SH-SY5Y (cell line): ENCODE measurements around the gene PVALEF.

Source experiments
- GATA2 ChIP-seq: IDR thresholded peaks from 2 replicates; pipeline ENCODE4 v1.6.1; 2011; ENCODE audit warnings: mild to moderate bottlenecking, low read depth, low read length
- GATA3 ChIP-seq: IDR thresholded peaks from 2 replicates; pipeline ENCODE4 v1.6.1; 2011; ENCODE audit warnings: low read depth, mild to moderate bottlenecking, low read length, moderate library complexity

The PVALEF gene

DNA sequence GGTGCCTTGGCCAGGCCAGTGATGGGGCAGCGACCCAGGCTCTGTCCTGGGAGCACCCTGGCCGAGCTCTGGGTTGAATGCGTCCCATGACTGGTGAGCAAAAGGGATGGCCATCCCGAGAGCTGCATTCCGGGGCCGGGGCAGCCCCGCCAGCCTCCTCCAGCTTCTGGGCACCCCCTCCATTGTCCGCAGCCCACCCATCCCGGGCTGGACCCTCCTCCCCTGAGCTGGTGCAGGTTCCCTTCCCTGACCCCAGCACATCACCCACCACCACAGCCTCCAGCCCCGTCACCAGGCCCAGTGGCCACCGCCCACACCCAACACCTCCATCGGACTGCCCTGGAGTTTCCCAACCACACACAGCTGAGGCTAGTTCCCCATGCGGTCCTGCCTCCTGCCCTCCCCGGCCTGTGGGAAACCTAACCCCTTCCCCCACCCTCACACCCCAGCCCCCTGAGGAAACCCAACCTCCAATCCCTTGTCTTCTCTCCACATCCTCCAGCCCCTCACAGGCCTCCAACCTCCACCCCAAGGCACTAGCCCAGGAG, 16.2 kb upstream of the PVALEF start:
- TF ChIP-seq GATA3 (no peak), GATA2 (no peak)

DNA sequence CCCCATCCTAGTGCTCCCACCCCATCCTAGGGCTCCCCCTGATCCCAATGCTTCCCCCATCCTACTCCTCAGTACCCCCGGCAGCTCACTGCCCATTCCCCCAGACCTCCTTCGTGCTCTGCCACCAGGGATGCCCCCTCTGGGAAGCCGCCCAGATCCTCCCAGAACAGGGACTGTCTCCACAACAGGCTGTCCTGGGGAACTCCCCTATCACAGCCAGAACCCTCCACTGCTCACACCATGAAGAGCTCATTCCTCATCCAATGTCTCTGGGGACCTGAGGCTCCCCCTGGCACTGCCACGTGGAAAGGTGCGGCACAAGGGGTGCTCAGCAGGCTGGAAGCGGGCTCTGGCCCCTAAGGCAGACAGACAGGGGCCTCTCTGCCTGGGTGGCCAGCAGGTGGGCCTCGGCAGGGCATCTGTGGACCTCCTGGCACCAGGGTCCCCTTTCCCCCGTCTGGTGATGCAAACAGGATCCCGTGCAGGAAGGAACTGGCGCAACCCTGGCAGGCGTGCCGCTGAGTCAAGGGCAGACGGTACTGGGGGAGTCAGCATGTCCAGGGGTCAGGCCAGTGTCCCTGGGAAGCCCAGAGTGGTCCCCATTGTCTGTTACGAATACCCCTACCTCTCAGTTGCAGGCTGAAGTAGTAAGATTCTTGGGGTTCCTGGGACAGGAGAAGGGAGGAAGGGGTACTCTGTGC, 14.8 kb upstream of the PVALEF start:
- TF ChIP-seq GATA2 (no peak), GATA3 (no peak)

DNA sequence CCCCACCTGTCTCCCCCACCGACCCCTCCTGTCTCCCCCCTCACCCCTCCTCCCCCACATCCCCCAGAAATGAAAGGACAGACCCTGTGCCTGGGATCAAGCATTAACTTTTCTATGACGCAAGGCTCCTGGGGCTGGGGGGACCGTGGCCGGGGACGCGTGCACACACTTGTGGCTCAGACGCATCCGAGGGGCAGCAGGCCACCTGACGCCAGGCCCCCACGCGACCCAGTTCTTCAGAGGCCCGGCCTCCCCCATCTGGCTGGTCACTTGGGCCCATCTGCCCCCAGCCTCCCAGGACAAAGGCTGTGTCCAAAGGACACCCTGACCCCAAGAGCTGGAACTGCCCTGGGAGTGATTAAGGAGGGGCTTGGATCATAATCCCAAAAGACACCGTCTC, 14.0 kb upstream of the PVALEF start:
- TF ChIP-seq GATA3 (no peak), GATA2 (no peak)

- TF ChIP-seq GATA2 (no peak), GATA3 (no peak)
Observed at GRCh38 chr17:81152288-81152828, 12.9 kb upstream of the PVALEF start.

- no peak for TF ChIP-seq GATA3
- no peak for TF ChIP-seq GATA2
Observed at GRCh38 chr17:81153340-81153803, 11.9 kb upstream of the PVALEF start.

GRCh38 chr17:81154961-81155360, 10.3 kb upstream of the PVALEF start:
- TF ChIP-seq GATA3 (no peak), GATA2 (no peak)

DNA sequence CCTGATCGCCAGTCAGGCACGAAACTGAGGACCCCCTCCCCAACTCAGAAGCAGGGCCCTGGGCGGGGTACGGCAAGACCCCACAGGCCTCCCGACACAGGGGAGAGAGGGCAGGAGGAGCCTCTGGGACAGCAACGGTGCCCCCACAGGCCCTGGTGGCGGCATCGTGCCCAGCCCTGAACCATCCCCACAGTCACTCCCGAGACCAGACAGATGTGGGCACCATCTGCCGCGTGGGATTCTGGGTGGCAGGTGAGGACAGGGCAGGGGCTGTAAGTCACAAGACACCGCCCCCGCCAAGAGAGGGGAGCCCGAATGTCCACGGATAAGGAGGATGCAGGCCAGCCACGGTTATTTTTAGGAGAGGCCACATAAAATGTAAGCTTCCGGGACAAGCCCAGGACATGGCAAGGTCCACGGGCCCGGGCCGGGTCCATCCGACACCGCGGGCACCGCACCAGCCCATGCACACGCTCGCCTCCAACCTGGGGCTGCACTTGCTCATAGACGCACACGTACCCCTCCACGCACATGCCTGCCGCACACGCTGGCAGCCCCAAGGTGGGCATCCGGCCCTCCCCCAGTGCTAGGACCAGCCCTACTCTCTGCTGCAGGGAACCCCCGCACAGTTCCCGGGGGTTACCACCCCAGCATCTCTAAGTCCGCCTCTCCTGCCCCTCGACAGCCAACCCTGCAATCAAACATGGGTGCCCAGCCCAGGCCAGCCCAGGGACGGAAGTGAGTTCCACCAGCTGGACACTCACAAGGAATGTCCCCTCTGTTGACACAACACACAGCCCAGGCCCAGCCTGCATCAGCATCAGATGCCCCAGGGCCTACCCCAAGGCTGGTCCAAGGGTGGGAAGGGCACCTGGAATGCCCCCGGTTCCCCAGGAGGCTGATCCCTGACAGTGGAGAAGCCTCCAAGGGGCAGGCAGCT, 8.2 kb upstream of the PVALEF start:
- TF ChIP-seq GATA3 (no peak), GATA2 (no peak)

- TF ChIP-seq GATA3 (no peak), GATA2 (no peak)
Observed at GRCh38 chr17:81157848-81158687, 7.2 kb upstream of the PVALEF start.

GRCh38 chr17:81158688-81159590, 6.4 kb upstream of the PVALEF start:
- TF ChIP-seq GATA3 = no peak
- no peak for TF ChIP-seq GATA2

DNA sequence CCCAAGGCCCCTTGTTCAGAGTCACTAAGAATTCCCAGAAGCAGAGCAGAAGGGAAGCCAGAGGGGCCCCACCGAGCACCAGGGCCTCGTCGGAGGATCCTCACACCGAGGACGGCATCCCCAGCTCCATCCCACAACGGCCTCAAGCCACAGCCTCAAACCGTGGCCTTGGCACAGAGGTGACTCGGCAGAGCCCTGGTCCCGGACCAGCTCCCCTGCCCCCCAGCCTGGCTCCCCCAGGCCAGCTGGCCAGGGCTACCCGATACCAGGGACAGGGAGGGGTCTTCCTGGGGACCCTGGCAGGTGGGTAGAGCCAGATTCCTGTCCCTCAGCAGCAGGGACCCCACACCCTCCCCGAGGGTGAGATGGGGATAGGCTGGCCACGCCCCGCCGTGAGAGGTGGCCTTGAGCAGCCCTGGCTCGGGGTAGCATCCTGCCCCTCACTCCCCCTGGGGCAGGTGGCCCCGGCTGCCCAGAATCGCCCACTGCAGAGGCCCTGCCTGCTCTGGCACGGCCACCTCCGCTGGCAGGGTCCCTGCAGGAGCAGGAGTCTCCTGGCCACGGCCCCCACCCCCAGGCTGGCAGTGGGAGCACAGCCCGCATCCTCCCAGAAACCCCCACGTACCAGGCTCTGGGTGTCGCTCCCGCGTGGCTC, 5.6 kb upstream of the PVALEF start:
- TF ChIP-seq GATA3 (no peak), GATA2 (no peak)

DNA sequence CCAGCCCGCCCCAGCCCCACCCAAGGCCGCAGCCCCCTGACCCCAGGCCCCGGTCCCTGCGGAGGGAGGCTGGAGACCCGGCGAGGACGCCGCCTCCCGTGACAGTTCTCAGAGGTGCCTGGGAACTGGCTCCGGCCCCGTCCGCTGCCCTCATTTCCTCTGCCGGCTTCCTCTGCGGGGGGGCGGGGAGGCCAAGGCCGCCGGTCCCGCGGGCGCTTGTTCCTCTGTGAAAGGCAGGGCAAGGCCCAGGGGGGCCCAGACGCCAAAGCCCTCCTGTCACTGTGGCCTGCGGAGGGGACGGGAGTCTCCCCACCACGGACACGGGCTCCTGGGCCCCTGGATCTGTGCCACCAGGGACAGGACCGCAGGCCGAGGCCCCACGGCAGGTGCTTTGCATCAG, 5.0 kb upstream of the PVALEF start:
- no peak for TF ChIP-seq GATA3
- TF ChIP-seq GATA2 = no peak
